Adrenal gland (tissue), 12 donors: ENCODE data around the gene IFT88. TPM values are rescaled to one million over a fixed set of nuclear protein-coding genes. Genes with fewer than 3 reads are reported as not detected.

Source experiments
- DNase-seq, 7 donors: peaks; one replicate each; pipeline ENCODE4 v3.0.0-alpha.2; 2019 to 2020
- H3K27ac ChIP-seq, 5 donors: fragments of 200-600 bp; sonication (generic) in 4 of 5; 1 replicate in 3 of 5; 2 replicates in 2 of 5; pipeline versions ENCODE4 v1.5.1 to v1.8.0; 2016 to 2020; ENCODE audit warnings: mild to moderate bottlenecking in 1 of 5
- H3K27me3 ChIP-seq: fragments of 200-600 bp; 2 replicates; pipeline ENCODE4 v1.8.0; 2021
- H3K36me3 ChIP-seq, 2 donors: fragments of 200-600 bp; replicated peaks in 1 of 2; 1 replicate in 1 of 2; 2 replicates in 1 of 2; pipeline versions ENCODE4 v1.5.1 to v1.8.0; 2018 to 2022
- H3K4me1 ChIP-seq, 2 donors: fragments of 200-600 bp; replicated peaks in 1 of 2; 1 replicate in 1 of 2; 2 replicates in 1 of 2; pipeline versions ENCODE4 v1.5.1 to v1.8.0; 2018 to 2021
- H3K4me3 ChIP-seq, 4 donors: fragments of 200-600 bp; sonication (generic) in 3 of 4; one replicate each; pipeline ENCODE4 v1.5.1; 2016 to 2018
- H3K9me3 ChIP-seq, 3 donors: fragments of 200-600 bp; sonication (generic) in 1 of 3; replicated peaks in 1 of 3; 1 replicate in 2 of 3; 2 replicates in 1 of 3; pipeline versions ENCODE4 v1.5.1 to v1.8.0; 2016 to 2021
- POLR2A ChIP-seq, 2 donors: fragments of 450-650 bp; IDR thresholded peaks; one replicate each; pipeline ENCODE4 v1.6.1; 2017; ENCODE audit warnings: antibody characterized with exemption in 2 of 2, mild to moderate bottlenecking in 2 of 2, moderate library complexity in 1 of 2
- WGBS, 4 donors: extraction: QIAGEN DNeasy Blood & Tissue Kit in 2 of 4; methylation state at CpG; one replicate each; pipeline versions ENCODE4 v1.1.5 to v1.1.7; 2013 to 2017; 5-methylcytosine and 5-hydroxymethylcytosine counted together
- intact Hi-C, 2 donors: fragments of 100-400 bp; cut with DNase I; formaldehyde crosslinking; loops; one replicate each; pipeline versions ENCODE4 v1.14.1 to v1.15.0; 2022 to 2023
- polyA plus RNA-seq, 3 donors: library from polyadenylated mRNA; stranded (reverse); fragments of 200-250 nt in 2 of 3; fragments of 350-450 nt in 1 of 3; fragmentation: Illumina TruSeq in 1 of 3; extraction: RNeasy Lipid Tissue Mini Kit (QIAGEN cat#74804) in 1 of 3; gene quantifications; one replicate each; pipeline ENCODE4 v1.2.3, GENCODE V29; 2013 to 2014
- total RNA-seq, 9 donors: library from RNA; depleted of rRNA in 4 of 9; stranded (reverse); fragments of >200 nt in 4 of 9; fragments of 120-200 nt in 1 of 9; fragmentation: NEBNext Ultra II Directional in 1 of 9; extraction: Animal tissue kit (Norgen Biotek cat#: 25700) in 1 of 9; gene quantifications; one replicate each; pipeline versions ENCODE4 v1.1.0 to v1.2.4, GENCODE V29; 2013 to 2023
- TF ChIP-seq, protein P1 (sequence below), 6 experiments: fragments of 450-650 bp in 4 of 6; fragments of 200-600 bp in 2 of 6; sonication (generic) in 1 of 6; IDR thresholded peaks; 1 replicate in 5 of 6; 2 replicates in 1 of 6; pipeline versions ENCODE4 v1.5.1 to v1.8.0; 2016 to 2021; ENCODE audit warnings: antibody characterized with exemption in 6 of 6, mild to moderate bottlenecking in 2 of 6, moderate library complexity in 1 of 6
- donor health status: healthy with polysubstance abuse.
- donor health status: Bipolar disorder and iron deficiency.
- donor health status: DM: yes; HTN: yes; CAD: no.
- donor health status: DM: no; HTN: no; CAD: no.
- donor health status: DM: no; HTN: no; CAD: no.
- donor health status: DM: yes; HTN: yes; CAD: no.

IFT88 gene
- total and polyA plus RNA-seq, 12 donors, result 7.0 to 22.9 (median 15.2) TPM

- H3K27ac ChIP-seq, result peak overlapping the region in 2 of 5 donors; percentile 37 to 43
- TF ChIP-seq, protein P1, sequence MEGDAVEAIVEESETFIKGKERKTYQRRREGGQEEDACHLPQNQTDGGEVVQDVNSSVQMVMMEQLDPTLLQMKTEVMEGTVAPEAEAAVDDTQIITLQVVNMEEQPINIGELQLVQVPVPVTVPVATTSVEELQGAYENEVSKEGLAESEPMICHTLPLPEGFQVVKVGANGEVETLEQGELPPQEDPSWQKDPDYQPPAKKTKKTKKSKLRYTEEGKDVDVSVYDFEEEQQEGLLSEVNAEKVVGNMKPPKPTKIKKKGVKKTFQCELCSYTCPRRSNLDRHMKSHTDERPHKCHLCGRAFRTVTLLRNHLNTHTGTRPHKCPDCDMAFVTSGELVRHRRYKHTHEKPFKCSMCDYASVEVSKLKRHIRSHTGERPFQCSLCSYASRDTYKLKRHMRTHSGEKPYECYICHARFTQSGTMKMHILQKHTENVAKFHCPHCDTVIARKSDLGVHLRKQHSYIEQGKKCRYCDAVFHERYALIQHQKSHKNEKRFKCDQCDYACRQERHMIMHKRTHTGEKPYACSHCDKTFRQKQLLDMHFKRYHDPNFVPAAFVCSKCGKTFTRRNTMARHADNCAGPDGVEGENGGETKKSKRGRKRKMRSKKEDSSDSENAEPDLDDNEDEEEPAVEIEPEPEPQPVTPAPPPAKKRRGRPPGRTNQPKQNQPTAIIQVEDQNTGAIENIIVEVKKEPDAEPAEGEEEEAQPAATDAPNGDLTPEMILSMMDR (IDR thresholded peaks at IDR 0.05), result no peak
- no peak for TF ChIP-seq POLR2A (IDR thresholded peaks at IDR 0.05)
- peaks cover 0 to 3% of the 10 kb centered on the region in 2 donors for H3K4me1 ChIP-seq
- 41 to 46% (median 43%) methylated on average over 4 of the region's 4 CpGs for WGBS, 4 donors
- intact Hi-C loops, result no loop called here
- DNase-seq, result peak in 5 of 7 donors; percentile 17 to 61 (median 50)
- H3K36me3 ChIP-seq, result no peaks in the 10 kb centered on the region
- H3K9me3 ChIP-seq, result no peaks in the 10 kb centered on the region
- H3K27me3 ChIP-seq, result no peaks in the 10 kb centered on the region
- H3K4me3 ChIP-seq, result no peak overlapping the region
Observed at GRCh38 chr13:20573186-20573585, 6.2 kb downstream of the IFT88 start.

DNA sequence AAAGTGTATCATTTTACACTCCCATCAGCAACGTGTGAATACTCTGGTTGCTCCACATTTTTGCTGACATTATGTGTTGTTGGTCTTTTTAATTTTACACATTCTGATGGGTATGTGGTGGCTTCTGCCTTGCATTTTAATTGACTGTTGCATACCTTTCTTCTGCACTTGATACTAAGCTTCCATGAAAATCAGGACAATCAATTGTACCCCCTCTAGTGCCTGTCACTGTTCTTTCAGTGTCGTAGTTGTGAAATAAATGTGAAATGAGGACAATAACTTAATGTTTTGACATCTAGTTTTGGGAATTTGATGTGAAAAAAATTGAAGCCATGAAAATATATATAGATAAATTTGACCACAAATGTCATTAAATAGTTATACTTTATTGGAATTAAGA lies 6.7 kb downstream of the IFT88 start:
- DNase-seq, result no peak
- peak overlapping the region in 1 of 5 donors; percentile 37 for H3K27ac ChIP-seq
- TF ChIP-seq, protein P1 (IDR thresholded peaks at IDR 0.05), result no peak
- no peak for TF ChIP-seq POLR2A (IDR thresholded peaks at IDR 0.05)

GRCh38 chr13:20579191-20579590 lies 12.2 kb downstream of the IFT88 start:
- H3K4me3 ChIP-seq, result no peak overlapping the region
- no peaks in the 10 kb centered on the region for H3K36me3 ChIP-seq
- peaks cover 0 to 5% (median 0%) of the 10 kb centered on the region in 3 donors for H3K9me3 ChIP-seq
- TF ChIP-seq, protein P1 (IDR thresholded peaks at IDR 0.05), result no peak
- TF ChIP-seq POLR2A (IDR thresholded peaks at IDR 0.05), result no peak
- H3K27ac ChIP-seq, result no peak overlapping the region
- intact Hi-C loops, result no loop called here
- WGBS, 4 donors, result 95 to 100% (median 98%) methylated on average over 3 of the region's 3 CpGs
- H3K4me1 ChIP-seq, result no peaks in the 10 kb centered on the region
- no peak for DNase-seq
- H3K27me3 ChIP-seq, result no peaks in the 10 kb centered on the region

More for the DNA sequence above, 6.7 kb downstream of the IFT88 start:
- no peaks in the 10 kb centered on the region for H3K4me1 ChIP-seq
- H3K36me3 ChIP-seq, result no peaks in the 10 kb centered on the region
- intact Hi-C loops, result no loop called here
- no peaks in the 10 kb centered on the region for H3K27me3 ChIP-seq
- H3K9me3 ChIP-seq, result no peaks in the 10 kb centered on the region
- 40 to 49% (median 46%) methylated on average over 2 of the region's 2 CpGs for WGBS, 4 donors
- no peak overlapping the region for H3K4me3 ChIP-seq

DNA sequence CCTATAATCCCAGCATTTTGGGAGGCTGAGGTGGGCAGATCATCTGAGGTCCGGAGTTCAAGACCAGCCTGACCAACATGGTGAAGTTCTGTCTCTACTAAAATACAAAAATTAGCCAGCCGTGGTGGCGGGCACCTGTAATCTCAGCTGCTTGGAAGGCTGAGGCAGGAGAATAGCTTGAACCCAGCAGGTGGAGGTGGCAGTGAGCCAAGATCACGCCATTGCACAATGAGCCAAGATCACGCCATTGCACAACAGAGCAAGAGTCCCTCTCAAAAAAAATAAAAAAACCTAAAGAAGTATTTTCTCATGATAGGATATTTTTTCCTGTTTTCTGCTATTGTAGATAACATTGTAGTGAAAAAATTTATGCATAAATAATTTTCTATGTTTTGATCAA lies 13.3 kb downstream of the IFT88 start:
- intact Hi-C loops, result no loop called here
- Histone ChIP-seq H3K27ac (no peak overlapping the region), H3K9me3 (peaks cover 0 to 5% (median 0%) of the 10 kb centered on the region in 3 donors), H3K4me3 (no peak overlapping the region), H3K36me3 (no peaks in the 10 kb centered on the region), H3K4me1 (no peaks in the 10 kb centered on the region), H3K27me3 (no peaks in the 10 kb centered on the region)
- TF ChIP-seq POLR2A (IDR thresholded peaks at IDR 0.05), result no peak
- WGBS, 4 donors, result 86 to 91% (median 88%) methylated on average over 5 of the region's 5 CpGs
- DNase-seq, result peak in 4 of 7 donors; percentile 26 to 65 (median 48)

DNA sequence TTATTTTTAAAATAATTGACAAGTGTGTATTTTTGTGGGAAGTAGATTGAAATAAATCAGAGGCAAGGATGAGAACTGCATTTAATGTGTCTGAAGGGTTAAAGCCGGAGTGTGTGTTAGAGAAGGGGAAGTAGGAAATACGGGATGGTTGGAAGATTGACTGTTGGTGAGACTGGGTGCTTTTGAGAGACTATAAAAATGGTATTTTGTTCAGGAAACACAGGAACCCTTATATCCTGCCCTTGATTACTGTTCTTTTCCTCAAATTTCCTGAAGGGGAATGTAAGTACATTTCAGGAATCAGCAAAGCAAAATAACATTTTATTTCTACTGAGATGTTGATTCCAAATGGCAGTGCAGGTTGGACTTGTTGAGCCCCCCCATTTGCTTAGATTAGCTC lies 15.1 kb downstream of the IFT88 start:
- Histone ChIP-seq H3K27me3 (no peaks in the 10 kb centered on the region), H3K9me3 (peaks cover 0 to 5% (median 0%) of the 10 kb centered on the region in 3 donors), H3K36me3 (no peaks in the 10 kb centered on the region), H3K27ac (no peak overlapping the region), H3K4me3 (no peak overlapping the region), H3K4me1 (no peaks in the 10 kb centered on the region)
- no peak for DNase-seq
- no peak for TF ChIP-seq POLR2A (IDR thresholded peaks at IDR 0.05)
- TF ChIP-seq, protein P1 (IDR thresholded peaks at IDR 0.05), result no peak
- intact Hi-C loops, result no loop called here
- WGBS, 4 donors, result 62 to 76% (median 68%) methylated on average over 2 of the region's 2 CpGs
